ENCODE results near the gene DCHS1.

- TF ChIP-seq EZH2phosphoT487 (IDR thresholded peaks at IDR 0.05; ENCODE audit: low read depth, severe bottlenecking, unreplicated experiment): no peak
- no peak for TF ChIP-seq EZH2 (IDR thresholded peaks at IDR 0.05; ENCODE audit: borderline replicate concordance)
- TF ChIP-seq, protein P1, sequence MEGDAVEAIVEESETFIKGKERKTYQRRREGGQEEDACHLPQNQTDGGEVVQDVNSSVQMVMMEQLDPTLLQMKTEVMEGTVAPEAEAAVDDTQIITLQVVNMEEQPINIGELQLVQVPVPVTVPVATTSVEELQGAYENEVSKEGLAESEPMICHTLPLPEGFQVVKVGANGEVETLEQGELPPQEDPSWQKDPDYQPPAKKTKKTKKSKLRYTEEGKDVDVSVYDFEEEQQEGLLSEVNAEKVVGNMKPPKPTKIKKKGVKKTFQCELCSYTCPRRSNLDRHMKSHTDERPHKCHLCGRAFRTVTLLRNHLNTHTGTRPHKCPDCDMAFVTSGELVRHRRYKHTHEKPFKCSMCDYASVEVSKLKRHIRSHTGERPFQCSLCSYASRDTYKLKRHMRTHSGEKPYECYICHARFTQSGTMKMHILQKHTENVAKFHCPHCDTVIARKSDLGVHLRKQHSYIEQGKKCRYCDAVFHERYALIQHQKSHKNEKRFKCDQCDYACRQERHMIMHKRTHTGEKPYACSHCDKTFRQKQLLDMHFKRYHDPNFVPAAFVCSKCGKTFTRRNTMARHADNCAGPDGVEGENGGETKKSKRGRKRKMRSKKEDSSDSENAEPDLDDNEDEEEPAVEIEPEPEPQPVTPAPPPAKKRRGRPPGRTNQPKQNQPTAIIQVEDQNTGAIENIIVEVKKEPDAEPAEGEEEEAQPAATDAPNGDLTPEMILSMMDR (IDR thresholded peaks at IDR 0.05; ENCODE audit: poor library complexity): no peak
Measured at GRCh38 chr11:6630632-6631291, 24.8 kb downstream of the DCHS1 start.

Data from hepatocyte (in vitro differentiated cells).